GM18907 (cell line): ENCODE data around the gene MAPK13.
"Not testable (repeated sequence)": the region's sequence is repeated elsewhere in the genome, so short reads cannot be mapped to it uniquely, and the experiment has no call there.

Source experiments
- ATAC-seq: cut with Tn5 transposase; IDR thresholded peaks from one replicate; pipeline ENCODE4 v1.9.1; 2021; ENCODE audit warnings: mild to moderate bottlenecking, moderate library complexity; ENCODE audit not compliant: unreplicated experiment

Gene MAPK13

GRCh38 chr6:36129941-36130666 is at the start of gene MAPK13:
MAPK13 (plus strand) TSS chr6:36130513; CDS start chr6:36130583, 70 bp downstream.
- ATAC-seq, result no peak

GRCh38 chr6:36082318-36082717 is 48.0 kb upstream of the MAPK13 start:
- ATAC-seq, result no peak

- no peak for ATAC-seq
Measured at GRCh38 chr6:36083446-36083845, 46.9 kb upstream of the MAPK13 start.

- not testable (repeated sequence) for ATAC-seq
Measured at GRCh38 chr6:36088204-36088603, 42.1 kb upstream of the MAPK13 start.

GRCh38 chr6:36089048-36089447 is 41.3 kb upstream of the MAPK13 start:
- no peak for ATAC-seq

GRCh38 chr6:36094238-36094637 is 36.1 kb upstream of the MAPK13 start:
- ATAC-seq, result no peak

- peak; percentile 62 for ATAC-seq
Measured at GRCh38 chr6:36094753-36095496, 35.4 kb upstream of the MAPK13 start.

- no peak for ATAC-seq
Measured at GRCh38 chr6:36095497-36096391, 34.6 kb upstream of the MAPK13 start.

GRCh38 chr6:36098253-36098919 is 31.9 kb upstream of the MAPK13 start:
- ATAC-seq, result no peak

GRCh38 chr6:36098920-36099647 is 31.2 kb upstream of the MAPK13 start:
- no peak for ATAC-seq

- ATAC-seq, result no peak
Measured at GRCh38 chr6:36099869-36100483, 30.3 kb upstream of the MAPK13 start.

- no peak for ATAC-seq
Measured at GRCh38 chr6:36101691-36102090, 28.6 kb upstream of the MAPK13 start.

- no peak for ATAC-seq
Measured at GRCh38 chr6:36102853-36103252, 27.5 kb upstream of the MAPK13 start.

- no peak for ATAC-seq
Measured at GRCh38 chr6:36104836-36105235, 25.5 kb upstream of the MAPK13 start.

GRCh38 chr6:36109092-36109491 is 21.2 kb upstream of the MAPK13 start:
- no peak for ATAC-seq

GRCh38 chr6:36110050-36110449 is 20.3 kb upstream of the MAPK13 start:
- ATAC-seq, result no peak

GRCh38 chr6:36110863-36111262 is 19.4 kb upstream of the MAPK13 start:
- no peak for ATAC-seq

- no peak for ATAC-seq
Measured at GRCh38 chr6:36111526-36111925, 18.8 kb upstream of the MAPK13 start.

GRCh38 chr6:36113049-36113448 is 17.3 kb upstream of the MAPK13 start:
- no peak for ATAC-seq

GRCh38 chr6:36113703-36114102 is 16.6 kb upstream of the MAPK13 start:
- no peak for ATAC-seq
